HUDEP-2 (cell line): ENCODE results near the gene TTL.
"Not testable (repeated sequence)": the region's sequence is repeated elsewhere in the genome, so short reads cannot be mapped to it uniquely, and the experiment has no call there.

Experiments
- DNase-seq, 76 experiments: peaks; one replicate each; lab custom pipeline; 2025; ENCODE audit not compliant: unreplicated experiment in 76 of 76; lab: John Stamatoyannopoulos, UW

The TTL gene

DNA sequence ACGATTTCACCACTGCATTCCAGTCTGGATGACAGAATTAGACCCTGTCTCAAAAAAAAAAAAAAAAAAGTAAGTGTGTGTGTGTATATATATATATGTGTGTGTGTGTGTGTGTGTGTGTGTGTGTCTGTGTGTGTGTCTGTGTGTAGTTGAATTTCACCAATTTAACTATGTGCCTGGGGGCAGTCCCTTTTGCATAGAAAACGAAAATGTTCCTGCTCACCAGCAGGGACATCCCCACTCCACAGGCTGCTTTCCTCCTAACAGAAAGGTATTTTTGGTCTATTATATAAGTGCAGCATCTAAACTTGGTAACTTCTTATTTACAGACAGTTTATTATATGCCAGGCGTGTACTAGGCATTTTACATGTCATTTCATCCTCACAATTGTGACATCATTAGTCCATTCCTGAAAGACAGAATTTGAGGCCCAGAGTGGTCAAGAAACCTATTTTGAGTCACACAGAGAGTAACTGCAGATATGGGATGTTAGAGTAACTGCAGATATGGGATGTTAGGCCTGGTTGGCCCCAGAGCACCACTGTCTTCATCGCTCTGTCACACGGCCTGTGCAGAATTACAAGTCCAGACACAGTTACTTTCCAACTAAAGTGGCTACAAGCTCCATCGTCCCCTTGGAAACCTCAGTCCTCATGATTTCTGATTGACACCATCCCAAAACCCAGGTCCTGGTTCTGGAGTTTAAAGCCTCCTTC, 9.3 kb upstream of the TTL start:
- DNase-seq = no peak

DNA sequence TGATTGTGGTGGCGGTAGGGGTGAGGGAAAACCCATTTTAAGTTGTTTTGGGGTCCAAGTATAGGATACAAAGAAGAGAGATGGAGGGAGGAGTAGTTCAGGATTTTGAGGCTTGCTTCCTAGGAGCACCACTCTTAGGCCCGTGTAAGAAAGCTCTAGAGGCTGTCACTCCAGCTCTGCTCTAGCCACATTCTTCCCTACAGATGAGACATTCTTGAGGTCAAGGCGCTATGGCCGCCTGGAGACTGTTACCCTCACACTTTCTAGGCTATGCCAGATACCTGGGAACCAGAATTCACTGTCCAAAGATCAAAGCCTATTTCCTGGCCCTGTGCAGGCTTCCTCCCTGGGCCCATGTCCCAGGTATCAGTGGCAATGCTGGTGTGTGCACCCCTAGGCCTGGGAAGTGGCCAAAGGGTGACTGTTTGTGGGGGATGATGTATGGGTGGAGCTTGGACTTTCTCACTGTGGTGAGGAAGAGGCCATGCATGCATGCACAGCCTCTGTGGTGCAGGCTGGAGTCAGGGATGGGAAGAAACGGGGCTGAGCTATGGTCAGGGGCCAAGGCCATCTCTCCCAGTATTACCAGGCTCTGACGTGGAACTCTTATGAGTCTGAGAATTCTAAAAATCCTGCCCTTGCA, 7.0 kb upstream of the TTL start:
- DNase-seq = peak in 2 of 76 experiments; percentile 4 to 6

DNA sequence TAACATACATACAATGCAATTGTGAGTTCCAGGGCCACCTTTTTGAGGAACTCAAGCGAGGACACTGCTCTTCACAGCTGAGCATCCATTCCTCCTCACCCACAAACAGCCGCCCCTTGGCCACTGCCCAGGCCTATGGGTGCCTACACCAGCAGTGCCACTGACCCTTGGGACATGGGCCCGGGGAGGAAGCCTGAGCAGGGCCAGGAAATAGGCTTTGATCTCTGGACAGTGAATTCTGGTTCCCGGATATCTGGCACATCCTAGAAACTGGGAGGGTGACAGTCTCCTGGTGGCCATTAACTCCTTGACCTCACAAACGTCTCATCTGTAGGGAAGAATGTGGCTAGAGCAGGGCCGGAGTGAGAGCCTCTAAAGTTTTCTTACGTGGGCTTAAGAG, 5.5 kb upstream of the TTL start:
- DNase-seq = no peak

DNA sequence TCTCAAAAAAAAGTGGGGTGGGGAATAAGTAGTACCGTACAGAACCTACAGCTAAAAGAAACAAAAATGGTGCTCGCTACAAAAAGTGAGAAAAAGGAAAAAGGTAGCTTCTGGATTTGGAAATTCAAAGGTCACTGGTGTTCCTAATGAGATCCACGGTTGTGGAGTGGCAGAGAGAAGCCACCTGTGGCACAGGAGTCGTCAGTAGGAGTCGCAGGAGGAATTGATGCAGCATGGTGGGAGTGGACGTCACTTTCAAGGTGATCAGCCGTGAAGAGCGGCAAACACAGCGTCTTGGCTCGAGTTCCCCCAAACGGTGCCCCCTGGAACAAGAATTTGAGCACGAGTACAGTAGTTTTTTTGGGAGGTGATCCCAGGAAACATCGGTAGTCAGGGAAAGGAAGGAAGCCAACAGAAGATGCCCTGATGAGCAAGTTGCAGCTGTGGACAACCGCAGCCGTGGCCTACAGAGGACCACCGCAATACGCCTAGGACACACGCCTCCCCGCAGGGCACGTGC, 1.4 kb upstream of the TTL start:
- peak in 1 of 76 experiments; percentile 14 for DNase-seq

DNA sequence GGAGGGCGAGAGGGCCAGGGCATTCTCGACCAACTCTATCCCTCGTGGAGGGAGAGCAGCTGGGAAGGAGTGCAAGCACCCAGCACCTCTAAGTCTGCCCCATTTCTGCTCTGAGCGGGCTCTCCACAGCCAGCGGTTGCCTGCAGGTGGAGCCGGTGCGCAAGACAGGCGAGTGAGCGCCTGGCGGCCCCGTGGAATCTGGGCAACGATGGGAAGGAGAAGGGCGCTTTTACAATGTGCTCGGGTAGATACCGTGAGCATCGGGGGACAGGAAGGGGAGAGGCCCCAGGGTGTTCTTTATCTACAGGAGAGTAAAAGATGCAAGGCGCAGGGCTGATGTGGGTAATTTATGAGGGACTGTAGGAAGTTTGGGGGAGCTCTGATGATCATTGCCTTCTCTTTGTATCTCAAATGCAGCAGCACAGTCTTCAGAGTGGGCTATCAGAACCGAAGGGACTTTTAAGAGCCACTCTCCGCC, 867 bp upstream of the TTL start:
- peak in 74 of 76 experiments; percentile 23 to 87 (median 75) for DNase-seq

DNA sequence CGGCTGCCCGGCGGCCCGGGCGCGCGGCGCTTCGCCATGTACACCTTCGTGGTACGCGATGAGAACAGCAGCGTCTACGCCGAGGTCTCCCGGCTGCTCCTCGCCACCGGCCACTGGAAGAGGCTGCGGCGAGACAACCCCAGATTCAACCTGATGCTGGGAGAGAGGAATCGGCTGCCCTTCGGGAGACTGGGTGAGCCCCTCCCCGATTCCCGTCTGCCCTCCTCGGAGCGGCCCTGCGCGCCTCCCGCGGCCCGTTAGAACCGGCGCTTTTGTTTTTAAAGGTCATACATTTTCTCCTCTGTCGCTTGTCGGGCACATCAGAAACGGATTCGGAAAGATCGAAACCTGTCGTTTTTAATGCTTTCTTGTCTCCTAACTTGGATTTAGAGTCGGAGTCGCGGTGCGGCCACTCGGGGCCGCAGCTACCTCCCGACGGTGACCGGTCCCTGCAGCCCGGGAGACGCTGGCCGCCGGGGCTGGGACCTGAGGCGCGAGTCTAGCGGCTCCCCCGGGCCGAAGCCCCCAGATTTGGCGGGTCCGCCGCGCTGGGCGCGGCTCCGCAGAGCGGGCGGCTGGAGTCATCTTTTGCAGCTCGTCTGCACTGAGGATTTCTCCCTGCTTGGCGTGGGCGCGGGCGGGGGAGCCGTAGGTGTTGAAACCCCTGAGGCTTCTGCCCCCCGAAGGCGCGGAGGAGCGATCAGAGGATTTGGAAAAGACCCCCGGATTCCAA, 519 bp downstream of the TTL start:
- peak in 23 of 76 experiments; percentile 12 to 66 (median 33) for DNase-seq

DNA sequence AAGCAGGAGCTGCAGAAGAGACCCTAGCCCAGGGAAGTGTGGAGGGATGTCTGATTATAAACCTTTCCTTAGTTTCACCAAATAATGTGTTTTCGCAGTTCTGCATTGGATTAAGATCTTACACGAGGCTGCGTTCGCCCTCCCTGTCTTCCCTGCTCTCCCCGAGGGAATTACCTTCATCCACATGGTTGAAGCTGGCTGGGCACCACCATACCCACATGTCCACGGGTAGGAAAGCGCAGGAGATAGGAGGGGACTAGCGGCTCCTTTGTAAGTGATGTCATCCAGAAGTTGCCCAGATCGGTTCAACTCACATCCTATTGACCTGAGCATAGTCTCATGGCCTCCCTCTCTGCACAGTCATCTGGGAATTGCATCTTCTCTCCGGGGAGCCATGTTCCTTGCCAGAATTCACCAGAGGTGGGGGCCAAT, 1.1 kb downstream of the TTL start:
- DNase-seq = peak in 26 of 76 experiments; percentile 2 to 35 (median 15)

DNA sequence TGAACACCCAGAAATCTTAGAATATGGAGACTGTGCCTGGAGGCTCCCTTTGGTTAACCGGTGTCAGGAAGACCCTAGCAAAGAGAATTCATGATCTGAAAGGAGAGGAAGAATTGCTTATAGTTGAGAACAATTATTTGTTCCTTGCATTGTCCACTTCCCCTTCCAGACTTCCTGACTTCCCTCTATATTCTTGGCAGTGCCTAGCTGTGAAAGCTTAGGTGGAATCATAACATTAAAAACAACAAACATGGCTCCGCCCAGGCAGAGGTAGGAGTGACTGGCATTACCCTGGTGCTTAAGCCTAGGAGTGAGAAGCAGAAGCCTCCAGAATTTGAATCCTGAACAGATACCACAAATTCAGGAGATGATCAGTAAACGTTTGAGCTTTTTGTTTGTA, 1.9 kb downstream of the TTL start:
- DNase-seq = no peak

DNA sequence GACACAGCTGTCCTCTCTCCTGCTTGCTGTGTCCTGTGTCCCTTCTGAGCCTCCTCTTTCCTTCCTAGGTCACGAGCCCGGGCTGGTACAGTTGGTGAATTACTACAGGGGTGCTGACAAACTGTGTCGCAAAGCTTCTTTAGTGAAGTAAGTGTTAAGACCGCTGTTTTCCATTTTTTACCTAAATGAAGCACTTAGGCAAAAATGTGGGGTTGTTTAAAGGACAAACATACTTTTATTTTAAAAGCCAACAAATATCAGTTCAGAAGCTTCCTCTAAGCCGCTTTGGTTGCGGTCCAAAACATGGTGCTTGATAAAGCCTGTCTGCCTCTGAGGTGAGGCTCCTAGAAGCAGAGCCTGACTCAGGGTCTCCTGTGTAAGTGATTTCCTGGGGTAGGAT, 3.9 kb downstream of the TTL start:
- DNase-seq = no peak

DNA sequence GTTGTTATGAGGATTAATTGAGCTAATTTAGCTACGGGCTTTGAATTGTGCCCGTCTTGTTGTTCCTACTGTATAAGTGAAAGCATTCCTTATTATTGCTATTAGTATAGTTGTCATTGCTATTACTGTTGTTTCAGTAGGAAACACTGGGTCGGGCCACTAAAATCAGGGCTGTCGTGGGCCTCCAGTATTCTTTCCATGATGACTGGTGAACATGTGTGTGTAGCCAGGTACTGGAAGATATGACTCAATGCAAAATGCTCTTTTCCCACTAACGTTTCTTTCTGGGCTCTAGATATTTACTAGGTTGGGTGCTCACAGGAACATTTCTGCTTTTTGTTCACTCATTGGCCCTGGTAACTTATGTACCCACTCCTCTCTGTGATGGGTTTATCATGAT, 4.9 kb downstream of the TTL start:
- DNase-seq = no peak

DNA sequence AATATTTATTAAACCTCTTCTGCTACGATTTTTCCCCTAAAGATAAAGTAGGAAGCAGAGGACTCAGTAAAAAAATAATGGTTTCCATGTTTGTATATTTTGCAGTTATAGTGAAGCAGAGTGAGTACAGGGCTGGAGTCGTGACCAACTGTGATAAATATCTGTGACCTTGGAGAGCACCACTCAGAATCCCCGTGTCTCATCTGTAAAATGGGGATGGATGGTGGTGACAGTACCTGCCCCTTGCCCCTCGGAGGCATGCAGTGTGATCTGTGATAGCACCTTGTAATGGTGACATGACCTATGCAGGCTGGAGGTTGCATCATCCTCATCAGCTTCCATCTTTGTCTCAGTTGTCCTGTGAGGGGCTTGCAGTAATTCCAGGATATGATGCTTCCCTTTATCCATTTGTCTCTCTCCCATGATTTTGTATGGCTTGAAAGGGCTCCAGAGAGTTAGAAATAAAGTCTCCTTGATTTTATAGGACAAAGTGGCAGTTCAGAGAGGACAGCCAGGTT, 5.5 kb downstream of the TTL start:
- no peak for DNase-seq

DNA sequence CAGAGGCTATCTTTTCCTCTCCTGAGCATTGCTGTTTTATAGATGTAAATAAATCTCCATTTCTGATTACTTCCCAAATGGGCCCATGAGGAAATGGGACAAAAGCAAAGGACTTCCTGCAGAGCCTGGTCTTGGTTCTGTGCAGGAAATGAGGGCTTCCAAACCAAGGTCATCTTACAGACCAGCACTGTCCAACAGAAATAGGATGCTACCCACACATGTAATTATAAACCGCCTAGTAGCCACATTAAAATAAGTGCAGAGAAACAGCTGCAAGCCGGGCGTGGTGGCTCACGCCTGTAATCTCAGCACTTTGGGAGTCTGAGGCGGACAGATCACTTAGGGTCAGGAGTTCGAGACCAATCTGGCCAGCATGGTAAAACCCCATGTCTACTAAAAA, 6.2 kb downstream of the TTL start:
- no peak for DNase-seq

DNA sequence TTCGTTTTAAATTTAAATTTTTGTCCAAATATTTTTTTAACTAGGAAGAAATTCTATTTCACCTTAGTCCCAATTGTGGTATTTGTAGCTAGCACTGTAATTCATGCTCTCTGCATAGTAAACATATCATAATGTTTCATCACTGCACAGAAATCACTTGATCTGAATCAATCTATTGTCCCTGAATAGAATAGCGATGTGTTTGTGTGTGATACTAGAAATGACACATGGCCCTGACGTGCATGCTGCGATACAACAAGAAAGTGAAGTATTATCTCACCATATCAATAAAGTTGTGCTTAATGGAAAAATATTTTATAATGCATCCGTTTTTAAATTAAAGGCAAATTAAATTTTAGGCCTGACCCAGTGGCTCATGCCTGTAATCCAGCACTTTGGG, 10.0 kb downstream of the TTL start:
- no peak for DNase-seq

DNA sequence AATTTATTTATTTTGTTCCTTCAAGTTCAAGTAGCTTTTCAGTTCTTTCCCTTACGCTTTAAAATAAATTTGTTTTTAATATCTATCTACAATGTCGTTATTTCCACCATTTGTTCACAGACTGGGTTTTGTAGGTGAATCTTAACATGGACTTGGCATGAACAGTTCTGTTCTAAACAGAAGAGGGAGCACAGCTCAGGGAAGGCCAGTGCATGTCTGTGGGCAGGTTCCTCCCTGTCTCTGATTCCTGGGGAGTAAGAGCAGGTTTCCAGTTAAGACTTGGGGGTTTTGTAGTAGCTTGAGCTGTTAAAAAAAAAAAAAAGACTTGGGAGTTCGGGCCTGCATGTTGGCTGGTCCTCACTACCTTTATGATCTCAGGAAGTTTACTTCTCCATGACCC, 11.1 kb downstream of the TTL start:
- DNase-seq = no peak

DNA sequence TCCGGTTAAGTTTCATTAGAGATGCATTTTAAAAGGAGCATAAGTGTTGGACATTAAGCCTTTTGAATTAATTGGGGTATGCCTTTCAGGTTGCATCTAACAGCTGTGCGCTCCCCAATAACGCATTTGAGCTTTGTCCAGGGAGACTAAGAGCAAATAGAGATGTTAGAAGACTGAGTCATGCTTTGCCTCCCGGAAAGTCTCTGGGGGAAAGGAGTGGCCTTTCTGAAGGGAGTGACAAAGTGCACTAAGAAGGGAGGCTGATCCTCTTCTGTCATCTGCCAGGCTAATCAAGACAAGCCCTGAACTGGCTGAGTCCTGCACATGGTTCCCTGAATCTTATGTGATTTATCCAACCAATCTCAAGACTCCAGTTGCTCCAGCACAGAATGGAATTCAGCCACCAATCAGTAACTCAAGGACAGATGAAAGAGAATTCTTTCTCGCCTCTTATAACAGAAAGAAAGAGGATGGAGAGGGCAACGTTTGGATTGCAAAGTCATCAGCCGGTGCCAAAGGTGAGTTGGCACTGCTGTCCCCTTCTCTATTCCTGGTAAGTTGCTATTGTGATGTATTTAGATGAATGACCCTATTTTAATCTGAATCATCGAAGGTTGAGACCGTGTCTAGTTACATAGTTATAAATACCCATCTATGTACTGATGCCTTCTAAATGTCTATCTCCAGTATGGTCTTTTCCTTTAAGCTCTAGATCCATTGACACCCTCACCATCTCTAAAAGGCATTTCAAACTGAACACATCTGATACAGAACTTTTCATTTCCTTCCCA, 12.1 kb downstream of the TTL start:
- peak in 11 of 76 experiments; percentile 1 to 40 (median 17) for DNase-seq

DNA sequence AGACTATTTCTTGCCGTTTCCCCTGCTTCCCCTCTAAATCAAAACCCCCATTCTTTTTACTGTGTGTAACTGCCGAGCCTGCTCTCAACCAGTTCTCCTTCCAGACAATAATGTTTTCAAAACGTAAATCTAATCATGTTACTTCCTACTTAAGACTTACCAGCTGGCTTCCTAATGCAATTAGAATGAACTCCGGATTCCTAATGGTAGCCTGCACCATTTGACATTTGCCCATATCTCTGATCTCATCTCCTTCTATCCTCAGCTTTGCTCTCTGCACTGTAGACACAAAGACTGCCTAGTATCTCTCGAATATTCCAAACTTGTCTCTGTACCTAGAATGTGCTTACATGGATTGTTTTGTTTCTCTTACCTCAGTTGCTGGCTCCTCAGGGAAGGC, 12.9 kb downstream of the TTL start:
- no peak for DNase-seq

DNA sequence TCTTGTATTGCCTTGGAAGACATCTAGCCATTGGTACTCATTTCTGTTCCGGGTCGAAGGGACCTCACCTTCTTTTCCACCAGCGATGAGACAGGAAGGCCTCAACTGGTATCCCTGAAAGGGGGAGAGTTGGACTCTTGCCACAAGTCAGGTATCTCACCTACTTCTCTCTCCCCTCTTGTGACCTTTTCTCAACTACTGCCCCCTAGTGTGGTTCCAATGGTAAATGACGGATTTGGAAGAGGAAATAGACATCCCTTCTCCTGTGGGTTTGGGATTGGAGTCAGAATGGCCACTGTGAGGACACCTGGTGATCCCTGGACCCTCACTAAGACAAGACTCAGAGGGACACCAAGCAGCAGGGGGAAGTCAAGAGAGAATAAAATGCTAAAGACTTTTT, 13.9 kb downstream of the TTL start:
- not testable (repeated sequence) for DNase-seq

DNA sequence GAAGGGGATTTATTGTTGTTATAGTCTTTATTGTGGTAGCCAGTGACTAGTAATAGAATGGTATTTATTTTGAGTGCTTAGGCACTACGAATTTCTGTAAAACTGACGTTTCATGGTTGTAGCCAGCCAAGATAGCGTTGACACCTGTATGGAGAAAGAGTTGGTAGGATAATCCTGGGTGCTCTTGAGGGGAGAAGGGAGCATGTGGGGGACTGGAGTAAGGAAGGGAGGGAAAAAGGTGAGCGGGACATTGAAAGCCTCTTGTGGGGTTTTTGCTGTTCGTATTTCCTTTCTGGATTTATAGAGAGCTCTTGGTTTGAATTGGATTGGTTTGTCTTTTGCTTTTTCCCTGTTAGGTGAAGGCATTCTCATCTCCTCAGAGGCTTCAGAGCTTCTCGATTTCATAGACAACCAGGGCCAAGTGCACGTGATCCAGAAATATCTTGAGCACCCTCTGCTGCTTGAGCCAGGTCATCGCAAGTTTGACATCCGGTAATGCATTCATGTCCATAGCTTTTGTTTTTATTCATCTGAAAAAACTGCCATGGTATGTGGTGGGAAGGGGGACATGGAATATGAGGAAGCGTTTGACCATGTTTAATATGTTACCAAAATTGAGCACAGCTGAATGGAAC, 19.0 kb downstream of the TTL start:
- DNase-seq = peak in 30 of 76 experiments; percentile 2 to 63 (median 20)

DNA sequence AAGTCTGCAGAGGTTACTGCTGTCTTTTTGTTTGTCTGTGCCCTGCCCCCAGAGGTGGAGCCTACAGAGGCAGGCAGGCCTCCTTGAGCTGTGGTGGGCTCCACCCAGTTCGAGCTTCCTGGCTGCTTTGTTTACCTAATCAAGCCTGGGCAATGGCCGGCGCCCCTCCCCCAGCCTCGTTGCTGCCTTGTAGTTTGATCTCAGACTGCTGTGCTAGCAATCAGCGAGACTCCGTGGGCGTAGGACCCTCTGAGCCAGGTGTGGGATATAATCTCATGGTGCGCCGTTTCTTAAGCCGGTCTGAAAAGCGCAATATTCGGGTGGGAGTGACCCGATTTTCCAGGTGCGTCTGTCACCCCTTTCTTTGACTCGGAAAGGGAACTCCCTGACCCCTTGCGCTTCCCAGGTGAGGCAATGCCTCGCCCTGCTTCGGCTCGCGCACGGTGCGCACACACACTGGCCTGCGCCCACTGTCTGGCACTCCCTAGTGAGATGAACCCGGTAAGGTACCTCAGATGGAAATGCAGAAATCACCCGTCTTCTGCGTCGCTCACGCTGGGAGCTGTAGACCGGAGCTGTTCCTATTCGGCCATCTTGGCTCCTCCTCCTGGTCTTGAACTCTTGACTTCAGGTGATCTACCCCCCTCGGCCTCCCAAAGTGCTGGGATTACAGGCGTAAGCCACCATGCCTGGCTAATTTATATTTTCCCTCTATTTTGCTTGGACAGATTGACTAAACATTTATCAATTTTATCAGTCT, 27.5 kb downstream of the TTL start:
- not testable (repeated sequence) for DNase-seq
